K562 (cell line): ENCODE data around the gene GPATCH2L.

Experiments
- FOS ChIP-seq: IDR thresholded peaks from 3 replicates; pipeline ENCODE4 v1.6.1; 2011; ENCODE audit not compliant: insufficient read length; ENCODE audit errors: extremely low read depth
- KAT7 ChIP-seq: sonication (generic); formaldehyde crosslinking; IDR thresholded peaks from 2 replicates; pipeline ENCODE4 v1.8.0; 2022; ENCODE audit warnings: missing genetic modification reagents, mild to moderate bottlenecking, borderline replicate concordance
- MCM5 ChIP-seq: fragments of 450-650 bp; IDR thresholded peaks from 2 replicates; pipeline ENCODE4 v1.6.1; 2016; ENCODE audit warnings: low read depth
- POLR2A ChIP-seq: fragments of 450-650 bp; conservative IDR thresholded peaks from 2 replicates; pipeline ENCODE4 v1.6.1; 2016
- PPARD ChIP-seq: fragments of 250-450 bp; sonication (Bioruptor Pico); IDR thresholded peaks from 2 replicates; pipeline ENCODE4 v1.8.0; 2022; ENCODE audit warnings: inconsistent platforms, mild to moderate bottlenecking, moderate library complexity
- ZNF274 ChIP-seq: IDR thresholded peaks from 2 replicates; pipeline ENCODE4 v1.6.1; 2011; ENCODE audit warnings: low read depth, mild to moderate bottlenecking, low read length, moderate library complexity, borderline replicate concordance
- ZNF384 ChIP-seq: IDR thresholded peaks from 2 replicates; pipeline ENCODE4 v1.6.1; 2012; ENCODE audit warnings: low read depth, low read length, improper control_type of control experiment
- TF ChIP-seq, protein P1 (sequence below), 3 experiments: IDR thresholded peaks in 2 of 3; conservative IDR thresholded peaks in 1 of 3; 2 replicates each; pipeline ENCODE4 v1.5.1; 2011 to 2012; ENCODE audit warnings: low read length in 3 of 3, mild to moderate bottlenecking in 3 of 3, control low read depth in 2 of 3, improper control_type of control experiment in 1 of 3, inconsistent platforms in 1 of 3, low read depth in 1 of 3, mixed read lengths in 1 of 3, moderate library complexity in 1 of 3; ENCODE audit not compliant: insufficient read depth in 2 of 3
- TF ChIP-seq, protein P2 (sequence below): fragments of 450-650 bp; conservative IDR thresholded peaks from 2 replicates; pipeline ENCODE4 v1.6.1; 2016; ENCODE audit warnings: missing genetic modification characterization, low read depth, mild to moderate bottlenecking, missing compliant biosample characterization, moderate library complexity

DNA sequence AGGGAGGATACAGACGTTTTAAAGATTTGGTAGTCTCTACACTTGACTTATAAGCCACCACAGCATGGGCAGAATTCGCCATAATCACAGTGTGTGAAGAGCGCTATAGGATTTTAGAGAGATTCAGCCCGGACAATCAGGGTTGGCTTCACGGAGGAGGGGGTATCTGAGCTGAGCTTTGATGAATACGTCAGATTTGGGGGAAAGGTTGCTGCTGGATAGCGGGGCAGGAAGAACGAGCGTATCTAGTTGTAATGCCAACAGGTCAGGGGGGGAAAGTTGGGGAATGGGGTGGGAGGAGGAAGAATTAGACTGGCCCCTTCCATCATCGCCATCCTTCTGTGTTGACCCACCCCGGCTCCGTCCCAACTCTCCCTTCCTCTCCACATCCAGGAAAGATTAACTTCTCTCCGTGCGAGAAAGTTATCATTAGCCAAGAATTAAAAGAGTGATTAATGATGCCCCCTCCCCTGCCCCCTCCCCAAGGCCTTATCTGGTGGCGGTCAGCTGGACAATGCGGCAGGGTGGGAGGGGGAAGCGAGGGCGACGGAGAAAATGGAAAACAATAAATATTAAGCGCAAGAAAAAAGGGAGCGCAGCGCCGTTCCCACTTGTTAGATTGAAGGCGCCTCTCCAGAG, 13.5 kb upstream of the GPATCH2L start:
- TF ChIP-seq FOS (no peak), PPARD (CRISPR knock-in tag) (no peak), POLR2A (no peak), ZNF274 (no peak), ZNF384 (no peak), KAT7 (CRISPR knock-in tag) (no peak), MCM5 (no peak)
- TF ChIP-seq, protein P1, sequence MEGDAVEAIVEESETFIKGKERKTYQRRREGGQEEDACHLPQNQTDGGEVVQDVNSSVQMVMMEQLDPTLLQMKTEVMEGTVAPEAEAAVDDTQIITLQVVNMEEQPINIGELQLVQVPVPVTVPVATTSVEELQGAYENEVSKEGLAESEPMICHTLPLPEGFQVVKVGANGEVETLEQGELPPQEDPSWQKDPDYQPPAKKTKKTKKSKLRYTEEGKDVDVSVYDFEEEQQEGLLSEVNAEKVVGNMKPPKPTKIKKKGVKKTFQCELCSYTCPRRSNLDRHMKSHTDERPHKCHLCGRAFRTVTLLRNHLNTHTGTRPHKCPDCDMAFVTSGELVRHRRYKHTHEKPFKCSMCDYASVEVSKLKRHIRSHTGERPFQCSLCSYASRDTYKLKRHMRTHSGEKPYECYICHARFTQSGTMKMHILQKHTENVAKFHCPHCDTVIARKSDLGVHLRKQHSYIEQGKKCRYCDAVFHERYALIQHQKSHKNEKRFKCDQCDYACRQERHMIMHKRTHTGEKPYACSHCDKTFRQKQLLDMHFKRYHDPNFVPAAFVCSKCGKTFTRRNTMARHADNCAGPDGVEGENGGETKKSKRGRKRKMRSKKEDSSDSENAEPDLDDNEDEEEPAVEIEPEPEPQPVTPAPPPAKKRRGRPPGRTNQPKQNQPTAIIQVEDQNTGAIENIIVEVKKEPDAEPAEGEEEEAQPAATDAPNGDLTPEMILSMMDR (IDR thresholded peaks at IDR 0.05 in 2 of 3, conservative IDR thresholded peaks at IDR 0.05 in 1 of 3; ENCODE audit: insufficient read depth in 2 of 3, low read depth in 1 of 3, low read length in 3 of 3) = no peak
- TF ChIP-seq, protein P2, sequence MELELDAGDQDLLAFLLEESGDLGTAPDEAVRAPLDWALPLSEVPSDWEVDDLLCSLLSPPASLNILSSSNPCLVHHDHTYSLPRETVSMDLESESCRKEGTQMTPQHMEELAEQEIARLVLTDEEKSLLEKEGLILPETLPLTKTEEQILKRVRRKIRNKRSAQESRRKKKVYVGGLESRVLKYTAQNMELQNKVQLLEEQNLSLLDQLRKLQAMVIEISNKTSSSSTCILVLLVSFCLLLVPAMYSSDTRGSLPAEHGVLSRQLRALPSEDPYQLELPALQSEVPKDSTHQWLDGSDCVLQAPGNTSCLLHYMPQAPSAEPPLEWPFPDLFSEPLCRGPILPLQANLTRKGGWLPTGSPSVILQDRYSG = no peak
